Panc1 (cell line): Measurements from ENCODE around the gene COL27A1. TPM values are rescaled to one million over a fixed set of nuclear protein-coding genes. Genes with fewer than 3 reads are reported as not detected.

ENCODE experiments used
- ATAC-seq: fragments of 200-7000 bp; cut with Tn5 transposase; 2 replicates; pipeline ENCODE4 v1.9.1; 2020; ENCODE audit warnings: mild to moderate bottlenecking, moderate library complexity
- BruUV-seq: library from RNA; stranded (reverse); fragments of 400-500 nt; replicated peaks from 2 replicates; lab custom pipeline; 2021; lab: Mats Ljungman, UMichigan
- CTCF ChIA-PET: fragments of 300-600 bp; sonication (Branson Sonifier 250); formaldehyde crosslinking; loops from one replicate; lab custom pipeline; 2022; ENCODE audit warnings: antibody characterized with exemption; lab: Charles Lee
- POLR2A ChIA-PET: fragments of 300-600 bp; sonication (Branson Sonifier 250); formaldehyde crosslinking; loops from one replicate; lab custom pipeline; 2022; ENCODE audit warnings: antibody characterized with exemption; lab: Charles Lee
- DNase-seq: peaks from one replicate; pipeline ENCODE4 v3.0.0-alpha.2; 2010; ENCODE audit warnings: low read depth, low spot score
- H3K27ac ChIP-seq: 2 replicates; pipeline ENCODE4 v1.5.1; 2011; ENCODE audit warnings: mild to moderate bottlenecking, low read length, inconsistent platforms
- H3K27me3 ChIP-seq: fragments of 200-500 bp; sonication (Bioruptor generic); 2 replicates; pipeline ENCODE4 v1.6.0; 2014; ENCODE audit warnings: low read length, inconsistent platforms; ENCODE audit not compliant: control insufficient read depth, insufficient read depth
- H3K36me3 ChIP-seq: fragments of 200-500 bp; sonication (Bioruptor generic); 2 replicates; pipeline ENCODE4 v1.5.1; 2014; ENCODE audit warnings: inconsistent platforms, mild to moderate bottlenecking, low read length, moderate library complexity; ENCODE audit not compliant: control insufficient read depth, insufficient read depth
- H3K4me1 ChIP-seq: 2 replicates; pipeline ENCODE4 v1.5.1; 2011; ENCODE audit warnings: inconsistent platforms, mild to moderate bottlenecking, low read length, moderate library complexity; ENCODE audit not compliant: control insufficient read depth, insufficient read depth
- H3K4me3 ChIP-seq, 2 experiments: 2 replicates each; pipeline ENCODE4 v1.5.1; 2011 to 2012; ENCODE audit warnings: low read depth in 2 of 2, low read length in 2 of 2, mild to moderate bottlenecking in 2 of 2, inconsistent platforms in 1 of 2, moderate library complexity in 1 of 2
- H3K9me3 ChIP-seq: fragments of 200-500 bp; sonication (Bioruptor generic); 2 replicates; pipeline ENCODE4 v1.5.1; 2014; ENCODE audit warnings: low read depth, mild to moderate bottlenecking, inconsistent platforms, low read length, moderate library complexity; ENCODE audit not compliant: control insufficient read depth, insufficient read depth
- POLR2AphosphoS5 ChIP-seq: IDR thresholded peaks from 2 replicates; pipeline ENCODE4 v1.6.1; 2012; ENCODE audit warnings: mild to moderate bottlenecking, low read depth, low read length, moderate library complexity
- SIN3A ChIP-seq: IDR thresholded peaks from 2 replicates; pipeline ENCODE4 v1.6.1; 2012; ENCODE audit warnings: low read depth, mild to moderate bottlenecking, low read length, moderate library complexity, borderline replicate concordance; ENCODE audit not compliant: insufficient read depth
- TCF7L2 ChIP-seq: IDR thresholded peaks from 2 replicates; pipeline ENCODE4 v1.6.1; 2011; ENCODE audit warnings: mild to moderate bottlenecking, low read depth, low read length, inconsistent platforms
- in situ Hi-C: cut with HindIII; loops from 2 replicates; pipeline ENCODE4 v1.10.0; 2016; ENCODE audit warnings: low sequenced_read_pairs, low pct_unique_long_range_greater_than_20kb
- intact Hi-C: fragments of 100-400 bp; cut with micrococcal nuclease; formaldehyde crosslinking; loops from one replicate; pipeline ENCODE4 v1.10.0; 2022; ENCODE audit not compliant: unreplicated experiment
- total RNA-seq: library from RNA; stranded (reverse); gene quantifications from one replicate; pipeline ENCODE4 v1.2.1, GENCODE V29; 2021; ENCODE audit not compliant: unreplicated experiment
- TF ChIP-seq, protein P1 (sequence below): fragments of 450-650 bp; IDR thresholded peaks from 2 replicates; pipeline ENCODE4 v1.5.1; 2017; ENCODE audit warnings: mild to moderate bottlenecking
- TF ChIP-seq, protein P2 (sequence below), 2 experiments: IDR thresholded peaks; 2 replicates each; pipeline ENCODE4 v1.6.1; 2011 to 2012; ENCODE audit warnings: low read depth in 2 of 2, control low read depth in 1 of 2, low read length in 1 of 2, mild to moderate bottlenecking in 1 of 2, moderate library complexity in 1 of 2; ENCODE audit not compliant: insufficient read depth in 1 of 2

COL27A1 gene
- total RNA-seq, 1 experiment from 2014 or later: 5.1 TPM

DNA sequence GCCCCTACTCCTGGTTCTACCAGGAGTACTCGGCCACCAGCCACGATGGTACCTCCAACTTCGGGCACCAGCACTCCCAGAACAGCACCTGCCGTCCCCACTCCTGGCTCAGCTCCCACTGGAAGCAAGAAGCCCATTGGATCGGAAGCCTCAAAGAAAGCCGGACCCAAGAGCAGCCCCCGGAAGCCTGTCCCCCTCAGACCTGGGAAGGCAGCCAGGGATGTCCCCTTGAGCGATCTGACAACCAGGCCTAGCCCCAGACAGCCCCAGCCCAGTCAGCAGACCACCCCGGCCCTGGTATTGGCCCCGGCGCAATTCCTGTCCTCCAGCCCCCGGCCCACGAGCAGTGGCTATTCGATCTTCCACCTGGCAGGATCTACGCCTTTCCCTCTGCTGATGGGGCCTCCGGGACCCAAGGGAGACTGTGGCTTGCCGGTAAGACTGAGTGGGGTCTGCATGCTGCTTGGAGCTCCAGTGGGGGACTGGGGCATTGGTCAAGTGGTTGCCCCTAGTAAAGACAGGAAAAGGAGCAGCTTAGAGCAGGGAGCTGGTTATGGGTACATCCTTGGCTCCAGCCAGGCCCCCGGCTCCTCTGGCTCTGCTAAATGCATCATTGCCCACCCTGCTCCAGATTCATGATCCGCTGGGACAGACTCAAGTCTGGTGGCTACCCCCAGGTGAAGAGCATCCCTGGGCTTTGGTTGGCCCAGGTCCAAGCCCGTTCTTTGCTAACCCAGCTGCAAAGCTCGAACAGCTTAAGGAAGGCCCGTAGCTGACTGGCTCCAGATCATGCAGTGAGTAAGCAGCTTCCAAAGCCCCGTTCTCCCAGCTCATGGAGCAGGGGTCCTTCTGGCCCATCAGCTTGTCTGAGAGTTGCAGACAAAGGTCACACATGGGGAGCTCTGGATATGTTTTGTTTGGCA is 14.0 kb downstream of the COL27A1 start:
- Histone ChIP-seq H3K4me3 (no peak overlapping the region), H3K9me3 (no peaks in the 10 kb centered on the region), H3K36me3 (no peaks in the 10 kb centered on the region), H3K27ac (no peak overlapping the region), H3K27me3 (no peaks in the 10 kb centered on the region), H3K4me1 (0 out of 2 replicates have a peak, but pooled peaks cover under 1% of the 10 kb centered on the region)
- DNase-seq: no peak
- POLR2A ChIA-PET: no interaction called here
- no peak for ATAC-seq
- intact Hi-C loops (no loop called here), in situ Hi-C loops (no loop called here)
- CTCF ChIA-PET: no interaction called here
- TF ChIP-seq, protein P1, sequence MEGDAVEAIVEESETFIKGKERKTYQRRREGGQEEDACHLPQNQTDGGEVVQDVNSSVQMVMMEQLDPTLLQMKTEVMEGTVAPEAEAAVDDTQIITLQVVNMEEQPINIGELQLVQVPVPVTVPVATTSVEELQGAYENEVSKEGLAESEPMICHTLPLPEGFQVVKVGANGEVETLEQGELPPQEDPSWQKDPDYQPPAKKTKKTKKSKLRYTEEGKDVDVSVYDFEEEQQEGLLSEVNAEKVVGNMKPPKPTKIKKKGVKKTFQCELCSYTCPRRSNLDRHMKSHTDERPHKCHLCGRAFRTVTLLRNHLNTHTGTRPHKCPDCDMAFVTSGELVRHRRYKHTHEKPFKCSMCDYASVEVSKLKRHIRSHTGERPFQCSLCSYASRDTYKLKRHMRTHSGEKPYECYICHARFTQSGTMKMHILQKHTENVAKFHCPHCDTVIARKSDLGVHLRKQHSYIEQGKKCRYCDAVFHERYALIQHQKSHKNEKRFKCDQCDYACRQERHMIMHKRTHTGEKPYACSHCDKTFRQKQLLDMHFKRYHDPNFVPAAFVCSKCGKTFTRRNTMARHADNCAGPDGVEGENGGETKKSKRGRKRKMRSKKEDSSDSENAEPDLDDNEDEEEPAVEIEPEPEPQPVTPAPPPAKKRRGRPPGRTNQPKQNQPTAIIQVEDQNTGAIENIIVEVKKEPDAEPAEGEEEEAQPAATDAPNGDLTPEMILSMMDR: no peak
- TF ChIP-seq, protein P2, sequence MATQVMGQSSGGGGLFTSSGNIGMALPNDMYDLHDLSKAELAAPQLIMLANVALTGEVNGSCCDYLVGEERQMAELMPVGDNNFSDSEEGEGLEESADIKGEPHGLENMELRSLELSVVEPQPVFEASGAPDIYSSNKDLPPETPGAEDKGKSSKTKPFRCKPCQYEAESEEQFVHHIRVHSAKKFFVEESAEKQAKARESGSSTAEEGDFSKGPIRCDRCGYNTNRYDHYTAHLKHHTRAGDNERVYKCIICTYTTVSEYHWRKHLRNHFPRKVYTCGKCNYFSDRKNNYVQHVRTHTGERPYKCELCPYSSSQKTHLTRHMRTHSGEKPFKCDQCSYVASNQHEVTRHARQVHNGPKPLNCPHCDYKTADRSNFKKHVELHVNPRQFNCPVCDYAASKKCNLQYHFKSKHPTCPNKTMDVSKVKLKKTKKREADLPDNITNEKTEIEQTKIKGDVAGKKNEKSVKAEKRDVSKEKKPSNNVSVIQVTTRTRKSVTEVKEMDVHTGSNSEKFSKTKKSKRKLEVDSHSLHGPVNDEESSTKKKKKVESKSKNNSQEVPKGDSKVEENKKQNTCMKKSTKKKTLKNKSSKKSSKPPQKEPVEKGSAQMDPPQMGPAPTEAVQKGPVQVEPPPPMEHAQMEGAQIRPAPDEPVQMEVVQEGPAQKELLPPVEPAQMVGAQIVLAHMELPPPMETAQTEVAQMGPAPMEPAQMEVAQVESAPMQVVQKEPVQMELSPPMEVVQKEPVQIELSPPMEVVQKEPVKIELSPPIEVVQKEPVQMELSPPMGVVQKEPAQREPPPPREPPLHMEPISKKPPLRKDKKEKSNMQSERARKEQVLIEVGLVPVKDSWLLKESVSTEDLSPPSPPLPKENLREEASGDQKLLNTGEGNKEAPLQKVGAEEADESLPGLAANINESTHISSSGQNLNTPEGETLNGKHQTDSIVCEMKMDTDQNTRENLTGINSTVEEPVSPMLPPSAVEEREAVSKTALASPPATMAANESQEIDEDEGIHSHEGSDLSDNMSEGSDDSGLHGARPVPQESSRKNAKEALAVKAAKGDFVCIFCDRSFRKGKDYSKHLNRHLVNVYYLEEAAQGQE (IDR thresholded peaks at IDR 0.05; ENCODE audit: insufficient read depth in 1 of 2, low read depth in 2 of 2, low read length in 1 of 2): no peak
- TF ChIP-seq SIN3A: no peak
- TF ChIP-seq POLR2AphosphoS5: no peak
- no peak for TF ChIP-seq TCF7L2
- no TSS peak for BruUV-seq

DNA sequence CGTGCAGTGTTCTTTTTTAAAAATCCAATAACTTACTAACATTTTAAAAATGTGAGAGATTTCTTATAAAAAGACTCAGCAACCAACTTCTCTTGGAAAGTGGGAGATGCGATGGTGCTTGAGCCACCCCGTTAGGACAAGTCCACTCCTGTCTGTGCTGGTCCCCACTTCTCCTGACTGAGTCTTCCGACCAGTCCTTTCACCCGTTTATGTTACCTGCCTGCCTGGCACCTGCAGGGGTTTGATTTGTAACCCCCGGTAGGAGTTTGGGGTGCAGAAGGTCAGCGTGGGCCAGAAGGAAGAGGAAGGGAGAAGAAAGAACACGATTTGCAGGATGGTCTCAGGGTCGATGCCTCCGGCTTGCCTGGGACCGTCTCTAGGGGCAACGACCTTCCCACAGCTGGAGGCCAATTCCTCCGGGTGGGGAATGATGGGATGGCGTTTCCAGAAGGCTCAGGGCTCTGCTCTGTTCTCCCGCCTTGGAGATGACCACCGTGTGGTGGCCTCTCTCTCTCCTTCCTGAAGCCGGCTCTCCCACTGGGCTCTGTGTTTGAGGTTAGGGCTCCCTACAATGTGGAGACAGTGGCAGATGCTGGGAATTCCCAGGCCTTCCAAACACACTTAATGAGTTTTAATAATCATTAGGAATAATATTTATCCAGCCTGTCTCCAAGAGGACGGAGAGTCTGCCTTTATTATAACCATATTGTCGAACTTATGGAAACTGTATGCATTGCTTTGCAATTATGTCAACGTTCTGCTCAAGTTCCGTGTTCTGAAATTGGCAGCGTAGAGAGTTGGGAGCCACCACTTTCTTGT is 14.8 kb downstream of the COL27A1 start:
- H3K9me3 ChIP-seq: no peaks in the 10 kb centered on the region
- H3K4me1 ChIP-seq: peaks cover 9% of the 10 kb centered on the region
- H3K27ac ChIP-seq: no peak overlapping the region
- in situ Hi-C loops (no loop called here), intact Hi-C loops (no loop called here)
- H3K27me3 ChIP-seq: no peaks in the 10 kb centered on the region
- TF ChIP-seq TCF7L2 (no peak), SIN3A (no peak), POLR2AphosphoS5 (no peak)
- TF ChIP-seq, protein P1: no peak
- TF ChIP-seq, protein P2 (IDR thresholded peaks at IDR 0.05; ENCODE audit: insufficient read depth in 1 of 2, low read depth in 2 of 2, low read length in 1 of 2): no peak
- H3K4me3 ChIP-seq: no peak overlapping the region
- no peaks in the 10 kb centered on the region for H3K36me3 ChIP-seq
- ChIA-PET POLR2A (no interaction called here), CTCF (no interaction called here)
- DNase-seq (no peak), ATAC-seq (no peak)
- BruUV-seq: no TSS peak
